ENCODE data around the gene MAPK10. TPM values are rescaled to one million over a fixed set of nuclear protein-coding genes. Genes with fewer than 3 reads are reported as not detected.

Gene MAPK10
- total and polyA plus RNA-seq, 2 of the 8 experiments (the other 6 are each of a cell fraction or from before 2014, with no cell fraction given): 2.5 to 3.1 TPM

DNA sequence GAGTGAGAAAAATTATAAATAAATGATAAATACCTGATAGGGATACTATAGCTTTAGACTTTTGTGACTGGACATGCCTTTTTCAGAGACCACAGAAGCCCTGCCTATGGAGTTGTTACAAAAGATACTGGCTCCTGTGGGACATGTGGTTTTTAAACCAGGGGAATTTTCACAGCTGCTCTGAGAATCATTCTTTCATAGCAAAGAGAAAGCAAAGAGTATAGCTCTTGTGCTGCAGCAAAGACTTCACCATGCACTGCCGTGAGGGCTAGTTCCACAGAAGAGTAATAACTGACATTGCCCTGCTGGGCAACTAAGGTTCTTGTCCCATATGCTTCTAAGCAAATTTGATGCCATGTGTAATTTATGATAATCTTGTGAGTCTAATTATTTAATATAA lies 98.2 kb downstream of the MAPK10 start (continued):
- TF ChIP-seq TEAD4 (IDR thresholded peaks at IDR 0.05; ENCODE audit: low read depth, low read length) (no peak), POLR2AphosphoS5 (IDR thresholded peaks at IDR 0.05; ENCODE audit: low read depth, low read length) (no peak), CREB1 (IDR thresholded peaks at IDR 0.05) (no peak), MAFK (IDR thresholded peaks at IDR 0.05; ENCODE audit: low read depth, low read length) (no peak)
- TF ChIP-seq, protein P1, sequence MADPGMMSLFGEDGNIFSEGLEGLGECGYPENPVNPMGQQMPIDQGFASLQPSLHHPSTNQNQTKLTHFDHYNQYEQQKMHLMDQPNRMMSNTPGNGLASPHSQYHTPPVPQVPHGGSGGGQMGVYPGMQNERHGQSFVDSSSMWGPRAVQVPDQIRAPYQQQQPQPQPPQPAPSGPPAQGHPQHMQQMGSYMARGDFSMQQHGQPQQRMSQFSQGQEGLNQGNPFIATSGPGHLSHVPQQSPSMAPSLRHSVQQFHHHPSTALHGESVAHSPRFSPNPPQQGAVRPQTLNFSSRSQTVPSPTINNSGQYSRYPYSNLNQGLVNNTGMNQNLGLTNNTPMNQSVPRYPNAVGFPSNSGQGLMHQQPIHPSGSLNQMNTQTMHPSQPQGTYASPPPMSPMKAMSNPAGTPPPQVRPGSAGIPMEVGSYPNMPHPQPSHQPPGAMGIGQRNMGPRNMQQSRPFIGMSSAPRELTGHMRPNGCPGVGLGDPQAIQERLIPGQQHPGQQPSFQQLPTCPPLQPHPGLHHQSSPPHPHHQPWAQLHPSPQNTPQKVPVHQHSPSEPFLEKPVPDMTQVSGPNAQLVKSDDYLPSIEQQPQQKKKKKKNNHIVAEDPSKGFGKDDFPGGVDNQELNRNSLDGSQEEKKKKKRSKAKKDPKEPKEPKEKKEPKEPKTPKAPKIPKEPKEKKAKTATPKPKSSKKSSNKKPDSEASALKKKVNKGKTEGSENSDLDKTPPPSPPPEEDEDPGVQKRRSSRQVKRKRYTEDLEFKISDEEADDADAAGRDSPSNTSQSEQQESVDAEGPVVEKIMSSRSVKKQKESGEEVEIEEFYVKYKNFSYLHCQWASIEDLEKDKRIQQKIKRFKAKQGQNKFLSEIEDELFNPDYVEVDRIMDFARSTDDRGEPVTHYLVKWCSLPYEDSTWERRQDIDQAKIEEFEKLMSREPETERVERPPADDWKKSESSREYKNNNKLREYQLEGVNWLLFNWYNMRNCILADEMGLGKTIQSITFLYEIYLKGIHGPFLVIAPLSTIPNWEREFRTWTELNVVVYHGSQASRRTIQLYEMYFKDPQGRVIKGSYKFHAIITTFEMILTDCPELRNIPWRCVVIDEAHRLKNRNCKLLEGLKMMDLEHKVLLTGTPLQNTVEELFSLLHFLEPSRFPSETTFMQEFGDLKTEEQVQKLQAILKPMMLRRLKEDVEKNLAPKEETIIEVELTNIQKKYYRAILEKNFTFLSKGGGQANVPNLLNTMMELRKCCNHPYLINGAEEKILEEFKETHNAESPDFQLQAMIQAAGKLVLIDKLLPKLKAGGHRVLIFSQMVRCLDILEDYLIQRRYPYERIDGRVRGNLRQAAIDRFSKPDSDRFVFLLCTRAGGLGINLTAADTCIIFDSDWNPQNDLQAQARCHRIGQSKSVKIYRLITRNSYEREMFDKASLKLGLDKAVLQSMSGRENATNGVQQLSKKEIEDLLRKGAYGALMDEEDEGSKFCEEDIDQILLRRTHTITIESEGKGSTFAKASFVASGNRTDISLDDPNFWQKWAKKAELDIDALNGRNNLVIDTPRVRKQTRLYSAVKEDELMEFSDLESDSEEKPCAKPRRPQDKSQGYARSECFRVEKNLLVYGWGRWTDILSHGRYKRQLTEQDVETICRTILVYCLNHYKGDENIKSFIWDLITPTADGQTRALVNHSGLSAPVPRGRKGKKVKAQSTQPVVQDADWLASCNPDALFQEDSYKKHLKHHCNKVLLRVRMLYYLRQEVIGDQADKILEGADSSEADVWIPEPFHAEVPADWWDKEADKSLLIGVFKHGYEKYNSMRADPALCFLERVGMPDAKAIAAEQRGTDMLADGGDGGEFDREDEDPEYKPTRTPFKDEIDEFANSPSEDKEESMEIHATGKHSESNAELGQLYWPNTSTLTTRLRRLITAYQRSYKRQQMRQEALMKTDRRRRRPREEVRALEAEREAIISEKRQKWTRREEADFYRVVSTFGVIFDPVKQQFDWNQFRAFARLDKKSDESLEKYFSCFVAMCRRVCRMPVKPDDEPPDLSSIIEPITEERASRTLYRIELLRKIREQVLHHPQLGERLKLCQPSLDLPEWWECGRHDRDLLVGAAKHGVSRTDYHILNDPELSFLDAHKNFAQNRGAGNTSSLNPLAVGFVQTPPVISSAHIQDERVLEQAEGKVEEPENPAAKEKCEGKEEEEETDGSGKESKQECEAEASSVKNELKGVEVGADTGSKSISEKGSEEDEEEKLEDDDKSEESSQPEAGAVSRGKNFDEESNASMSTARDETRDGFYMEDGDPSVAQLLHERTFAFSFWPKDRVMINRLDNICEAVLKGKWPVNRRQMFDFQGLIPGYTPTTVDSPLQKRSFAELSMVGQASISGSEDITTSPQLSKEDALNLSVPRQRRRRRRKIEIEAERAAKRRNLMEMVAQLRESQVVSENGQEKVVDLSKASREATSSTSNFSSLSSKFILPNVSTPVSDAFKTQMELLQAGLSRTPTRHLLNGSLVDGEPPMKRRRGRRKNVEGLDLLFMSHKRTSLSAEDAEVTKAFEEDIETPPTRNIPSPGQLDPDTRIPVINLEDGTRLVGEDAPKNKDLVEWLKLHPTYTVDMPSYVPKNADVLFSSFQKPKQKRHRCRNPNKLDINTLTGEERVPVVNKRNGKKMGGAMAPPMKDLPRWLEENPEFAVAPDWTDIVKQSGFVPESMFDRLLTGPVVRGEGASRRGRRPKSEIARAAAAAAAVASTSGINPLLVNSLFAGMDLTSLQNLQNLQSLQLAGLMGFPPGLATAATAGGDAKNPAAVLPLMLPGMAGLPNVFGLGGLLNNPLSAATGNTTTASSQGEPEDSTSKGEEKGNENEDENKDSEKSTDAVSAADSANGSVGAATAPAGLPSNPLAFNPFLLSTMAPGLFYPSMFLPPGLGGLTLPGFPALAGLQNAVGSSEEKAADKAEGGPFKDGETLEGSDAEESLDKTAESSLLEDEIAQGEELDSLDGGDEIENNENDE (IDR thresholded peaks at IDR 0.05; ENCODE audit: insufficient replicate concordance, low read length): no peak
